WERI-Rb-1 (cell line): Measurements from ENCODE around the gene TNFRSF25.

Source experiments
- DNase-seq: peaks from one replicate; pipeline ENCODE4 v3.0.0-alpha.2; 2020
- H3K27ac ChIP-seq: fragments of 250-450 bp; sonication (Bioruptor Pico); 2 replicates; pipeline ENCODE4 v1.5.1; 2020; ENCODE audit warnings: mild to moderate bottlenecking, moderate library complexity
- H3K27me3 ChIP-seq: fragments of 250-450 bp; sonication (Bioruptor Pico); 2 replicates; pipeline ENCODE4 v1.5.1; 2021; ENCODE audit warnings: mild to moderate bottlenecking, low read depth, moderate library complexity; ENCODE audit not compliant: insufficient read depth, severe bottlenecking
- H3K36me3 ChIP-seq: fragments of 250-450 bp; sonication (Bioruptor Pico); 2 replicates; pipeline ENCODE4 v1.5.1; 2020; ENCODE audit warnings: mild to moderate bottlenecking, moderate library complexity
- H3K4me3 ChIP-seq: 2 replicates; pipeline ENCODE4 v1.5.1; 2011; ENCODE audit warnings: low read depth, mild to moderate bottlenecking, control low read depth, low read length
- H3K9me3 ChIP-seq: fragments of 250-450 bp; sonication (Bioruptor Pico); 2 replicates; pipeline ENCODE4 v1.5.1; 2021; ENCODE audit warnings: mild to moderate bottlenecking, moderate library complexity; ENCODE audit not compliant: severe bottlenecking
- CTCF ChIP-seq: IDR thresholded peaks from 2 replicates; pipeline ENCODE4 v1.5.1; 2011; ENCODE audit warnings: low read depth, mild to moderate bottlenecking, control low read depth, inconsistent platforms, low read length

The TNFRSF25 gene

GRCh38 chr1:6483761-6484117 lies 17.8 kb upstream of the TNFRSF25 start:
- TF ChIP-seq CTCF: no peak
- Histone ChIP-seq H3K9me3 (no peaks in the 10 kb centered on the region), H3K4me3 (no peak overlapping the region), H3K27ac (no peak overlapping the region), H3K27me3 (no peaks in the 10 kb centered on the region), H3K36me3 (no peaks in the 10 kb centered on the region)
- DNase-seq: no peak

- TF ChIP-seq CTCF: peak; percentile 28; the same call in 1 of the 2 replicates
- H3K27me3 ChIP-seq: no peaks in the 10 kb centered on the region
- no peaks in the 10 kb centered on the region for H3K36me3 ChIP-seq
- DNase-seq: peak; percentile 34
- no peak overlapping the region; the same call in 1 of the 2 replicates for H3K27ac ChIP-seq
- H3K4me3 ChIP-seq: no peak overlapping the region
- H3K9me3 ChIP-seq: no peaks in the 10 kb centered on the region
These were observed 17.2 kb upstream of the TNFRSF25 start for GRCh38 chr1:6483017-6483760.

- no peaks in the 10 kb centered on the region for H3K9me3 ChIP-seq
- no peak overlapping the region for H3K4me3 ChIP-seq
- no peaks in the 10 kb centered on the region for H3K36me3 ChIP-seq
- no peaks in the 10 kb centered on the region for H3K27me3 ChIP-seq
- DNase-seq: peak; percentile 30
- TF ChIP-seq CTCF: no peak
- H3K27ac ChIP-seq: no peak overlapping the region
These were observed 15.8 kb upstream of the TNFRSF25 start for GRCh38 chr1:6481820-6482219.

GRCh38 chr1:6477039-6477820 lies 11.3 kb upstream of the TNFRSF25 start:
- peaks cover 9% of the 10 kb centered on the region for H3K36me3 ChIP-seq
- H3K4me3 ChIP-seq: no peak overlapping the region
- no peak for TF ChIP-seq CTCF
- H3K27me3 ChIP-seq: no peaks in the 10 kb centered on the region
- H3K9me3 ChIP-seq: no peaks in the 10 kb centered on the region
- no peak for DNase-seq
- H3K27ac ChIP-seq: no peak overlapping the region

- H3K36me3 ChIP-seq: peaks cover 14% of the 10 kb centered on the region
- H3K27ac ChIP-seq: no peak overlapping the region
- TF ChIP-seq CTCF: no peak
- no peaks in the 10 kb centered on the region for H3K9me3 ChIP-seq
- no peak for DNase-seq
- no peak overlapping the region for H3K4me3 ChIP-seq
- H3K27me3 ChIP-seq: no peaks in the 10 kb centered on the region
These were observed 10.5 kb upstream of the TNFRSF25 start for GRCh38 chr1:6476483-6476882.
